GM19328 (cell line): ENCODE results near the gene DENND4A.
"Not testable (repeated sequence)": the region's sequence is repeated elsewhere in the genome, so short reads cannot be mapped to it uniquely, and the experiment has no call there.

ENCODE experiments used
- ATAC-seq: cut with Tn5 transposase; IDR thresholded peaks from one replicate; pipeline ENCODE4 v1.9.1; 2021; ENCODE audit warnings: mild to moderate bottlenecking, moderate library complexity; ENCODE audit not compliant: unreplicated experiment

Gene DENND4A

DNA sequence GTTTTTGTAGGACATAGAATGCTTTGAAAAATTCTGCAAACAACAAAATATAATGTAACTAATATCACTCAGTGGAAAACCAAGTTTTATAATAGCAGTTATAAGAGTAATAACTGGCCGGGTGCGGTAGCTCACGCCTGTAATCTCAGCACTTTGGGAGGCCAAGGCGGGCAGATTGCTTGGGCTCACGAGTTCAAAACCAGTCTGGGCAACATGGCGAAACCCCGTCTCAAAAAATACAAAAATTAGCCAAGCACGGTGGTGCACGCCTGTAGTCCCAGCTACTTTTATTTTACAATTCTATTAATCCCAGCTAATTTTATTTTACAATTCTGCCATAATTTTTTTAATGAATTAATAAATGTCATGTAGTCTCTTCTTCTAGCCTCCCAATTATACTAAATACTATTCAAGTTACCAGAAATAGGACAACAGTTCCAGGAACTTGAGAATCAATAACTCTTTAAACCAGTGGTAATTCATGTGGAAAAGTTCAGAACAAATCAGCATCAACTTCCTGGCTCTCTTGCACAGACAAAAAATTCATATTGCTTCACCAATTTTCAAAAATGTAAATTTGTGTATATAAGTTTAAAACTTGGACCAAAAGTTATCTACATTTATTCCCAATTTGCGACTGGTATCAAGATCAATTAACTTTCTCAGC lies 2.2 kb downstream of the DENND4A start:
- no peak for ATAC-seq

DNA sequence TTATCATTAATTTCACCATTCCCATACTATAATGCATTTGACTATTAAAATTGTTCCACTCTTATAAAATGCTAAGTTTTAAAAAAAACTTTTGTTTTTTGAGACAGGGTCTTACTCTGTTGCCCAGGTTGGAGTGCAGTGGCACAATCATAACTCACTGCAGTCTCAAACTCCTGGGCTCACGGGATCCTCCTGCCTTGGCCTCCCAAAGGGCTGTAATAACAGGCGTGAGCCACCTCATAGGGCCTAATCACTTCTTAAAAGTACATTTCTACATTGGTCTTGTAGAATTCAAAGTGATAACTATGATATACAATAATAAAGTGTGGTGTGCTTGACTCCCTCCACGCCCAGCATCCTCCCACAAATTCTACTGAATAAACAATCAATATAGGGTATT lies 3.0 kb downstream of the DENND4A start:
- ATAC-seq = no peak

DNA sequence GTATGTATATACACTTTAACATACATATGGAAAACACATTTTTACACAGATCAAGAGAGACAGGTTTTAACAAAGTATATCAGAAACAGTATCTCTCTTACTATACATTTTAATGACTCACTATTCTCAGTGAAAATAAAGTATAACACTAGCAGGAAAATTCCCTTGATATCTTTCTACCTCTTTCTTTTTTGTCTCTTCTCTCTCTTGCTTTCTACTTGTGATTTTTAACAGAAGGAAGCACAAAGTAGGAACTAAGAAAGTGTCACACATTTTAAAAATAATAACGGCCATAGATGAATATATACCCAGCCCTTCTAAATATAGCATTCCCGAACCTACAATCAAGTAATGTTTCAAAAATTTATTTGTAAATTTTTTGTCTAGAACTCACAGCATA lies 4.8 kb downstream of the DENND4A start:
- no peak for ATAC-seq

DNA sequence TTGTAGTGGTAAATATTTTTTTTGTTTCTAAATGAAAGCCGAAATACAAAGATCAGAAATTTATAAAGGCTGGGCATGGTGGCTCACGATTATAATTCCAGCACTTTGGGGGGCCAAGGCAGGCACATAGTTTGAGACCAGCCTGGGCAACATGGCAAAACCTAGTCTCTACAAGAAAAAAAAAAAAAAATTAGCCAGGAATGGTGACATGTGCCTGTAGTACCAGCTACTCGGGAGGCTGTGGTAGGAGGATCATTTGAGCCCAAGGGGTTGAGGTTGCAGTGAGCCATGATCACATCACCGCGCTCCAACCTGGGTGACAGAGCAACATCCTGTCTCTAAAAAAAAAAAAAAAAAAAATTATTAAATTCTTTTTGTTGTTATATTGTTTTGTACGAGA lies 6.9 kb downstream of the DENND4A start:
- no peak for ATAC-seq

DNA sequence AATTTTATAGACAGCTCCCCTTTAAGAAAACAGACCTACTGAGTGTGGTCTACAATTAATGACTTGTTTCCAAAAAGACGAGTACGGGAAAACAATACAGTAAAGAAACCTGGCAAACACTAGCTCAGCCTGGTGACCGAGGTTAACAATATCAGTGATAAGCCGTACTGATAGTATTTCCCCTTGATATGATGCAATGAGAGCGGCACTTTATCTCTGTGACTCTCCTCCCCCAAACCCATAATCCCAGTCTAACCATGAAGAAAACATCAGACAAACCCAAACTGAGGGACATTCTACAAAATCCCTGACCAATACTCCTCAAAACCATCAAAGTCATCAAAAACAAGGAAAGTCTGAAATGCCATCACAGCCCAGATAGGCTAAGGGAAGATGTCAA lies 8.2 kb downstream of the DENND4A start:
- no peak for ATAC-seq

DNA sequence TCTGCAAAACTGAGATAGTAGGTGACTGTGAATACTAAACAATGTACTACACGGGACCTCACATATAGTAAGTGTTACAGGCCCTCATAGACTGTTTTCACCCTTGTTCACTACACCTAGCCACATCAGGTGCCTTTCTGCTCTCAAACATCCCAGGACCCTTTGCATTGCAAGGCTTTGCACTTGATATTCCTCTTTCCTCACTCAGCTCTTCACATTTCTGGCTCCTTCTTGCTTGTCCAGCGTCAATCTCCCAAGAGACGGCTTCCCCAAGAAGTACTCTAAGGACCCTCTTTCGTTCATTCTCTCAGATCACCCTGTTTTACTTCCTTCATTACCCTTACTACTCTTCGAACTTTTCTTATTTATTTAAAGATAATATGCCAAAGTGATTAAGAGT lies 10.0 kb downstream of the DENND4A start:
- ATAC-seq = no peak

DNA sequence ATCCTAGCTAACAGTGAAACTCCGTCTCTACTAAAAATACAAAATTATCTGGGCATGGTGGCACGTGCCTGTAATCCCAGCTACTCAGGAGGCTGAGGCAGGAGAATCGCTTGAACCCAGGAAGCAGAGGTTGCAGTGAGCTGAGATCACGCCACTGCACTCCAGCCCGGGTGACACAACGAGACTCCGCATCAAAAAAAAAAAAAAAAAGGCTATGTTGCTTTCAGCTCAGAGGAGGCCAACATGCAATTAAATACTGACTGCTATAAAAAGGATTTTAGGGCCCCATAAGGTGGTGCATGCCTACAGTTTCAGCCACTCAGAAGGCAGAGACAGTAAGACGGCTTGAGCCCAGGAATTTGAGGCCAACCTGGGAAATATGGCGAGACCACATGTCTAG lies 13.4 kb downstream of the DENND4A start:
- not testable (repeated sequence) for ATAC-seq

DNA sequence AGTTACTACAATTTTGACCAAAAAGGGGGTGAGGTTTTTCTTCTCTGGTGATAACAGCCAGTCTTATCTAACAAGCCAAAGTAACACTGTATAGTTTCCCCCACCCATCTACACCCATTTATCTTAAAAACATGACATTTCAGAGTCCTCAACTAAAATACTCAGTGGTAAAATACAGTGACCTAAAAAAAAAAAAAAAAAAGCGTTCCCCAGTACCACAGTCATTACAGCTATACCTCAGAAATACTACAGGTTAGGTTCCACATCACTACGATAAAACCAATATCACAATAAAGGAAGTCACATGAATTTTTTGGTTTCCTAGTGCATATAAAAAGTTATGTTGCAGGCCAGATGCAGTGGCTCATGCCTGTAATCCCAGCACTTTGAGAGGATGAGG lies 13.8 kb downstream of the DENND4A start:
- no peak for ATAC-seq

DNA sequence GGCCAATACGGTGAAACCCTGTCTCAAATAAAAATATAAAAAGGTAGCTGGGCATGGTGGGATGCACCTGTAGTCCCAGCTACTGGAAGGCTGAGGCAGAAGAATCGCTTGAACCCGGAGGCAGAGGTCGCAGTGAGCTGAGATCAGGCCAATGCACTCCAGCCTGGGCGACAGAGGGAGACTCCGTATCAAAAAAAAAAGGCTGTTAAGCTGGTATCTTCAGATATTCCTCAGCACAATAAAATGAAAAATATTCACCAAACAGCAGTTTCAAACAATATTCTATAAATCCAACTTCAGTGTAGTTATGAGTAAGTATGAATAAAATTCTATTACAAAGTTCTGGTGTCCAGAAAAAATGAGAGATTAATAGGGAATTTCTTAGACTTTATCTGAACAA lies 14.2 kb downstream of the DENND4A start:
- no peak for ATAC-seq

DNA sequence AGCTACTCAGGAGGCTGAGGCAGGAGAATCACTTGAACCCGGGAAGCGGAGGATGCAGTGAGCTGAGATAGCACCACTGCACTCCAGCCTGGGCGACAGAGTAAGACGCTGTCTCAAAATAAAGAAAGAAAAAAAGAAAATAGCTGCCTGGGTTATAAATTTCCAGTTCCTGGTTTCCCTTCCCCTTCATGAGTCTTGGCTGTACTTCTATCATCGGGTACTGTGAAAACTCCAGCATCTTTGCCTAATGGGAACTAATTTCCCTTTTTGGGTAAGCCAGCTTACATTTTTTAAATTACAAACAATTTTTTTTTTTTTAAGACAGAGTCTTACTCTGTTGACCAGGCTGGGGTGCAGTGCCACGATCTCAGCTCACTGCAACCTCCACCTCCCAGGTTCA lies 15.0 kb downstream of the DENND4A start:
- no peak for ATAC-seq

DNA sequence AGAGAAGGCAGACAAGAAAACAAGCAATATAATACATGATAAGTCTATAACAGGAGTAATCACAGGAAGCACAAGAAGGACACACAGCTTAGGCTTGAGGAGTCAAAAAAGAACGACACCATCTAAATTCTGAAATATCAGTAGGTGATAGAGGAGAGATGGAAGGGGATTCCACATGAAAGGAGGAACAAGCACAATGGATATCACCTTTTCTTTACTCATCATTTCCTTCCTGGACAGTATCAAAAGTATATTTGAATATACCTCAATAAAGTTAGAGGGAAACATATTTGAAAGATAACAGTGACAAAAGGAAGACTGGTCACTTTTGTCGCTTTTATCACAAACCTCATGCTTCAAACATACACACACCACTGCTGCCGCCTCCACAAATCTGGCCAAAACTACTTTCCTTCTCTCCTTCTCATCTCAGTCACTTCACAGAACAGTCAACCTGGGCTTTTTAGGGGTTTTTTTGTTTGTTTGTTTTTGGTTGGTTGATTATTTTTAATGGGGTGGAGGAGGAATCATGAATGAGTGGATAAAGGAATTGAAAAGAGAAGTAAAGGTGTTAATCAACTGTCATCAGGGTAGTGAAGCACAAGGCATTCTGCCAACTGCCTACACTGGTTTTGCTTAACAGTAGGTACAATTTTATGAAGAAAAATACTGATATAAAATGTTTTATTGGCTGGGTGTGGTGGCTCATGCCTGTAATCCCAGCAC lies 18.5 kb downstream of the DENND4A start:
- ATAC-seq = no peak

DNA sequence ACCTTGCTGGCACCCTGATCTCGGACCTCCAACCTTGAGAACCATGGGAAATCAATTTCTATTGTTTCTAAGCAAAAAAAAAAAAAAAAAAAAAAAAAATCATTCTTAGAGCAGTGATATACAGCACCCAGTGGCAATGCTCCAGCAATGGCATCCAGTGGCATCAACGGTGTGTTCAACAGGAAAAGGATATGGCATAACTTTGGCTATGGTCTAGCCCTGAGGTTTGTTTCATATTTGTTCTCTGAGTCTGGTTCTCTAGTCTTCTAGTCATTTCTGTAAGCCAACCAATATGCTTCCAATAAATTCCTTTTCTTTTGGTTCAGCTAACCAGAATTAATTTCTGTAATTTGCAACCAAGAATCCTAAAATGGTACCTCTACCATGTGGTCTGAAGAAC lies 19.2 kb downstream of the DENND4A start:
- ATAC-seq = no peak

DNA sequence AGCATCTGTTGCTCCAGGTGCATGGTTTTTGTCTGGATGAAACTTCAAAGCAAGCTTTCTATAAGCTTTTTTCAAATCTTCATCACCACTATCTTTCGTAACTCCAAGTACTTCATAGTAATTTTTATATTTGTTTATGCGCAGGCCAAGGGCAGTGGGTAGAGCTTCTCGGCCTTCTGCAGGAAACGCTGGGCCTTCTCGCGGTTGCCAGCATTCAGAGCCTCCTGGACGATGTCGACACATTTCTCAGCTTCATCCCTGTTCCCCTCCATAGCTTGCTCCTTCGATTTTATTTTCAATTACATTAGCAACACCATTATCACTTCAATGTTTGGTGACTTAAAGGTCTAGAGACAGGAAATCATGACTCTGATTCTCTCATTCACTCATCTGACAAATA lies 20.2 kb downstream of the DENND4A start:
- no peak for ATAC-seq

DNA sequence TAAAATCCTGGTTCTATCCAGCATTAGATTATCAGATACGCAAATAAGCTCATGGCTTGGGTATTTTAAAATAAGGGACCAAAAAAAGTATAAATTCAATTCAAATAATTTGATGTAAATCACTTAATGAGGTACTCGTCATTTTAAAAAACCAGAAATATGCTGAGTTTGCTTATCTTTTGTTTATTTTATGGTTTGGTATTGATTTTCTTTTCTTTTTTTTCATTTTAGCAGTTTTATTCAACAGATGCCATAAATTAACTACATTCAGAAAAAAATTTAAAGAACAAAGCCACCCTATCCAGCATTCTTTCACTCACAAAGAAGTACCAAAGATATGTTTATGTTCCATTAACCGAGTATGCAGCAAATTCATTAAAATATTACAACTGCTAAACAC lies 22.6 kb downstream of the DENND4A start:
- ATAC-seq = no peak

DNA sequence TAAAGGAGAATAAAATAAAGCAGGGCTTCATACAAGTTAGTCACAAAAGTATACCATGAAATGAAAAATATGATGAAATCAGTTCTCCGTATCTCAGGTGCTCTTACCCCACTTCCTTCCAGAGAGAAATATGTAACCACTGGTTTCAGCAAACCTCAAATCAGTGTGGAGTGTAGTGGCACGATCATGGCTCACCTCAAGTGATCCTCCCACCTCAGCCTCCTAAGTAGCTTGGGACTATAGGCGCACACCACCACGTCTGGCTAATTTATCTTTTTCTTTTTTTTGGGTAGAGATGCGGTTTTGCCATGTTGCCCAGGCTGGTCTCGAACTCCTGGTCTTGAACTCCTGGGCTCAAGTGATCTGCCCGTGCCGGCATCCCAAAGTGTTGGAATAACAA lies 24.2 kb downstream of the DENND4A start:
- ATAC-seq = no peak

DNA sequence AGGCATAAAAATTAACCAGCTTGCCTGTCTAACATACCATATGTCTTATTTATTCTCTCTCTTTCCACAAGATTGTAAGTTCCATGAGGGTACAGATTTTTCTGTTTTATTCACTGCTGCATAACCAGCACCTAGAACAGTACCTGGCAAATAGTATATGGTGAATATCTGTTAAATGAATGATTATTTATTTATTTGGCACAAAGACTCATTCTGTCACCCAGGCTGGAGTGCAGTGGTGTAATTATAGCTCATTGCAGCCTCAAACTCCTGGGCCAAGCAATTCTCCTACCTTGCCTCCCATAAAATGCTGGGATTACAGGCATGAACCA lies 24.9 kb downstream of the DENND4A start:
- ATAC-seq = no peak

DNA sequence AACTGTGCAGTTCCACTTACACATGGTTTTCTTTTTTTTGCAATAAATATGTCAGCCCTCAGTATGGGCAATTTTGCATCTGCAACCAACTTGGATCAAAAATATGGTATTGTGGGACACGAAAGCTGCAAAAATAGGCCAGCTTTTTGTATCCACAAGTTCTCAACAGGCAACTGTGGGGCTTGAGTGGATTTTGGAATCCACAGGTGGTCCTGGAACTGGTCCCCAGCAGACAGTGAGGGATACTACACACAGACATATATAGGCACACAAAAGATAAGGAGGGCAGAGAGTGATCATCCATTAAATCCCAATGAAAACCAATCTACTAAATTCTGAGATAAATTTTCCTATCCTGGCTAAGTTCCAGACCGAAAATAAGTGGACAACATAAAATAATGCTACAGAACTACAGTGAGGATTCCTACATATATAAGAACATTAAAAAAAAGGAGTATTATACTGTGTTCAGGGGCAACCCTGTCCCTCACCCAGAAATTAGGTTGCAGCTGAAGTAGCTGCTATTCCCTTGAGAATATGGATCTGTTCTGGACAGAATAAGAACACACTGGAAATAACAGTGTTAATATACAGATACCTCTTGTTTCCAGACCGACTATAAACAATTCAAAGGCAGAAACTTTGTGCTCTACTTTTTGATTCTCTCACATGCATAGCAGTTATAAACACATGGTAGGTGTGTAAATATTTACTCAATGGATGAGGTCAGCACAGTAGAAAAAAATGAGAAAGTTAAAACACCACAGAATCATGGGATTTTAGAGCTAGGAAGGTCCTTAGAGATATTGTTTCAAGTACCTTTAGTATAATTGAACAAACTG lies 25.4 kb downstream of the DENND4A start:
- ATAC-seq = no peak

DNA sequence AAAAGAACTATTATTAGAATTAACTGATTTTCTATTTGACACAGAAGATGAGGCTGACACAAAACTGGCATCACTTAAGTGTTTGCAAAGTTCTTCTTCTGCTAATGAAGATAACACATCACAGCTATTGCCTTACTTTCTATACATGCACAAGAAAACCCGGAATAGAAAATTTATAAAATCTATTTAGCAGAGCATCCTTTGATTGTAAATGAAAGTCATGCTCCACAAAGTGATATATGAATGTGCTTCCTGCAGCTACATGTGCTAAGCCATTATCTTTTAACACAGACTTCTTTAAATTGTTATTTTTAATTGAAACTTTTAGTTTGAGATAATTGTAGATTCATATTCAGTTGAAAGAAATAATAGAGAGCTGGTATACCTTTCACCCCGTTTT lies 27.0 kb downstream of the DENND4A start:
- no peak for ATAC-seq

DNA sequence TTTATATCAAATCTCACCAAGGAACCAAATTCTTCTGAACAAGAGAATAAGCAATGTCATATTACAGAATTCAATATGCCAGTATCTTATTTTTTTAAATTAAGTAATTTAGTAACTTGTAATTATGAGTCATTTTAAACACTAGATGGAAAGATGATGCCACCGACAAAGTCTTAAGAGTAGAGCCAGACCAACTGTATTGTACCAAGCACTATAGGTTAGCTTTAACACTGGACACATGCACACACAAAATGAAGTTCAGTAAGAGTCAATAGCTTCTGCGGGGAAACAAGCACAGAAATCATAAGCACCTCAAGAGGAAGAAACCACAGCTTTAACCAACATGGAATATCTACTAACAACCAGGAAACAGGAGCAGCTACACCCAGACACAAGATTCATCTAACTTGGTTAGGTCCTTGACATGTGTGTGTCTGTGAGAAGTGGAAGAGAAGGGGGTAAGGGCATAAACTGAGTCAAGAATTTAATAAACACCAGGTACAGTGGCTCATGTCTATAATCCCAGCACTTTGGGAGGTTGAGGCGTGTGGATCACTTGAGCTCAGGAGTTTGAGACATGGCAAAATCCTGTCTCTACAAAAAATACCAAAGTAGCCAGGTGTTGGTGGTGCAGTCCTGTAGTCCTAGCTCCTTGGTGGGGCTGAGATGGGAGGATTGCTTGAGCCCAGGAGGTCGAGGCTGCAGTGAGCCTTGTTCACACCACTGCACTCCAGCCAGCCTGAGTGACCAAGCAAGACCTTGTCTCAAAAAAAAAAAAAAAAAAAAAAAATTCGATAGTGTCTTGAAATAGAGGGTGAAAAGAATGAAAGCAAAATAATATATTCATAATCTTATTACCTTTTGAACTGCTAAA lies 28.9 kb downstream of the DENND4A start:
- ATAC-seq = no peak

DNA sequence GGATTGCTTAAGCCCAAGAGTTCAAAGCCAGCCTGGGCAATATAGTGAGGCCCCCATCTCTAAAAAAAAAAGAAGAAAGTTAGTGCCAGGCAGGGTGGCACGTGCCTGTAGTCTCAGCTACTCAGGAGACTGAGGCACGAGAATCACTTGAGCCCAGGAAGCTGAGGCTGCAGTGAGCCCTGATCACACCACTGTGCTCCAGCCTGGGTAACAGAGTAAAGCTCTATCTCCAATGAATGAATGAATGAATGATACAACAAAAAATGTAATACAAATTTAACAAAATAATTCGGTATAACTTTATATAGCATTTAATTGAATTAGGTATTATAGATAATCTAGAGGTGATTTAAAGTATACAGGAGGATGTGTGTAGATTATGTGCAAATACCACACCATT lies 29.7 kb downstream of the DENND4A start:
- no peak for ATAC-seq
